ENCODE measurements around the gene CHRDL2. TPM values are rescaled to one million over a fixed set of nuclear protein-coding genes. Genes with fewer than 3 reads are reported as not detected.

The CHRDL2 gene
- total and polyA plus RNA-seq, 2 of the 13 experiments (the other 11 are each of a cell fraction or from before 2014, with no cell fraction given) = 0.04 TPM; not detected in 1

GRCh38 chr11:74726547-74727182 lies 4.6 kb downstream of the CHRDL2 start (continued):
- TF ChIP-seq, protein P1, sequence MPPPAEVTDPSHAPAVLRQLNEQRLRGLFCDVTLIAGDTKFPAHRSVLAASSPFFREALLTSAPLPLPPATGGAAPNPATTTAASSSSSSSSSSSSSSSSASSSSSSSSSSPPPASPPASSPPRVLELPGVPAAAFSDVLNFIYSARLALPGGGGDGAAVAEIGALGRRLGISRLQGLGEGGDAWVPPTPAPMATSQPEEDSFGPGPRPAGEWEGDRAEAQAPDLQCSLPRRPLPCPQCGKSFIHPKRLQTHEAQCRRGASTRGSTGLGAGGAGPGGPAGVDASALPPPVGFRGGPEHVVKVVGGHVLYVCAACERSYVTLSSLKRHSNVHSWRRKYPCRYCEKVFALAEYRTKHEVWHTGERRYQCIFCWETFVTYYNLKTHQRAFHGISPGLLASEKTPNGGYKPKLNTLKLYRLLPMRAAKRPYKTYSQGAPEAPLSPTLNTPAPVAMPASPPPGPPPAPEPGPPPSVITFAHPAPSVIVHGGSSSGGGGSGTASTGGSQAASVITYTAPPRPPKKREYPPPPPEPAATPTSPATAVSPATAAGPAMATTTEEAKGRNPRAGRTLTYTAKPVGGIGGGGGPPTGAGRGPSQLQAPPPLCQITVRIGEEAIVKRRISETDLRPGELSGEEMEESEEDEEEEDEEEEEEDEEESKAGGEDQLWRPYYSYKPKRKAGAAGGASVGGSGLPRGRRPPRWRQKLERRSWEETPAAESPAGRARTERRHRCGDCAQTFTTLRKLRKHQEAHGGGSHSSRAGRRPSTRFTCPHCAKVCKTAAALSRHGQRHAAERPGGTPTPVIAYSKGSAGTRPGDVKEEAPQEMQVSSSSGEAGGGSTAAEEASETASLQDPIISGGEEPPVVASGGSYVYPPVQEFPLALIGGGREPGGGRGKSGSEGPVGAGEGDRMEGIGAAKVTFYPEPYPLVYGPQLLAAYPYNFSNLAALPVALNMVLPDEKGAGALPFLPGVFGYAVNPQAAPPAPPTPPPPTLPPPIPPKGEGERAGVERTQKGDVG (CRISPR knock-in tag; IDR thresholded peaks at IDR 0.05; ENCODE audit: borderline replicate concordance) = no peak
- TF ChIP-seq ZNF383 (CRISPR knock-in tag; IDR thresholded peaks at IDR 0.05; ENCODE audit: borderline replicate concordance) (no peak), ZNF253 (CRISPR knock-in tag; IDR thresholded peaks at IDR 0.05; ENCODE audit: borderline replicate concordance) (no peak), SMARCE1 (IDR thresholded peaks at IDR 0.05; ENCODE audit: borderline replicate concordance) (no peak), NCOA2 (CRISPR knock-in tag; IDR thresholded peaks at IDR 0.05) (no peak), PAX8 (CRISPR knock-in tag; IDR thresholded peaks at IDR 0.05; ENCODE audit: borderline replicate concordance) (no peak), ZSCAN5A (CRISPR knock-in tag; IDR thresholded peaks at IDR 0.05; ENCODE audit: borderline replicate concordance) (no peak), ATF7 (IDR thresholded peaks at IDR 0.05) (no peak), ATF7 (CRISPR knock-in tag; IDR thresholded peaks at IDR 0.05) (no peak), NFE2 (CRISPR knock-in tag; IDR thresholded peaks at IDR 0.05) (no peak), ZFP36 (IDR thresholded peaks at IDR 0.05; ENCODE audit: borderline replicate concordance, low read depth, low read length, partially characterized antibody) (no peak), ZBTB8A (CRISPR knock-in tag; IDR thresholded peaks at IDR 0.05; ENCODE audit: borderline replicate concordance, low read depth) (no peak)
- TF ChIP-seq, protein P2, sequence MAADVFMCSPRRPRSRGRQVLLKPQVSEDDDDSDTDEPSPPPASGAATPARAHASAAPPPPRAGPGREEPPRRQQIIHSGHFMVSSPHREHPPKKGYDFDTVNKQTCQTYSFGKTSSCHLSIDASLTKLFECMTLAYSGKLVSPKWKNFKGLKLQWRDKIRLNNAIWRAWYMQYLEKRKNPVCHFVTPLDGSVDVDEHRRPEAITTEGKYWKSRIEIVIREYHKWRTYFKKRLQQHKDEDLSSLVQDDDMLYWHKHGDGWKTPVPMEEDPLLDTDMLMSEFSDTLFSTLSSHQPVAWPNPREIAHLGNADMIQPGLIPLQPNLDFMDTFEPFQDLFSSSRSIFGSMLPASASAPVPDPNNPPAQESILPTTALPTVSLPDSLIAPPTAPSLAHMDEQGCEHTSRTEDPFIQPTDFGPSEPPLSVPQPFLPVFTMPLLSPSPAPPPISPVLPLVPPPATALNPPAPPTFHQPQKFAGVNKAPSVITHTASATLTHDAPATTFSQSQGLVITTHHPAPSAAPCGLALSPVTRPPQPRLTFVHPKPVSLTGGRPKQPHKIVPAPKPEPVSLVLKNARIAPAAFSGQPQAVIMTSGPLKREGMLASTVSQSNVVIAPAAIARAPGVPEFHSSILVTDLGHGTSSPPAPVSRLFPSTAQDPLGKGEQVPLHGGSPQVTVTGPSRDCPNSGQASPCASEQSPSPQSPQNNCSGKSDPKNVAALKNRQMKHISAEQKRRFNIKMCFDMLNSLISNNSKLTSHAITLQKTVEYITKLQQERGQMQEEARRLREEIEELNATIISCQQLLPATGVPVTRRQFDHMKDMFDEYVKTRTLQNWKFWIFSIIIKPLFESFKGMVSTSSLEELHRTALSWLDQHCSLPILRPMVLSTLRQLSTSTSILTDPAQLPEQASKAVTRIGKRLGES (CRISPR knock-in tag; IDR thresholded peaks at IDR 0.05; ENCODE audit: borderline replicate concordance) = no peak
- TF ChIP-seq, protein P3, sequence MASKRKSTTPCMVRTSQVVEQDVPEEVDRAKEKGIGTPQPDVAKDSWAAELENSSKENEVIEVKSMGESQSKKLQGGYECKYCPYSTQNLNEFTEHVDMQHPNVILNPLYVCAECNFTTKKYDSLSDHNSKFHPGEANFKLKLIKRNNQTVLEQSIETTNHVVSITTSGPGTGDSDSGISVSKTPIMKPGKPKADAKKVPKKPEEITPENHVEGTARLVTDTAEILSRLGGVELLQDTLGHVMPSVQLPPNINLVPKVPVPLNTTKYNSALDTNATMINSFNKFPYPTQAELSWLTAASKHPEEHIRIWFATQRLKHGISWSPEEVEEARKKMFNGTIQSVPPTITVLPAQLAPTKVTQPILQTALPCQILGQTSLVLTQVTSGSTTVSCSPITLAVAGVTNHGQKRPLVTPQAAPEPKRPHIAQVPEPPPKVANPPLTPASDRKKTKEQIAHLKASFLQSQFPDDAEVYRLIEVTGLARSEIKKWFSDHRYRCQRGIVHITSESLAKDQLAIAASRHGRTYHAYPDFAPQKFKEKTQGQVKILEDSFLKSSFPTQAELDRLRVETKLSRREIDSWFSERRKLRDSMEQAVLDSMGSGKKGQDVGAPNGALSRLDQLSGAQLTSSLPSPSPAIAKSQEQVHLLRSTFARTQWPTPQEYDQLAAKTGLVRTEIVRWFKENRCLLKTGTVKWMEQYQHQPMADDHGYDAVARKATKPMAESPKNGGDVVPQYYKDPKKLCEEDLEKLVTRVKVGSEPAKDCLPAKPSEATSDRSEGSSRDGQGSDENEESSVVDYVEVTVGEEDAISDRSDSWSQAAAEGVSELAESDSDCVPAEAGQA (IDR thresholded peaks at IDR 0.05; ENCODE audit: low read depth) = no peak
- TF ChIP-seq, protein P3 (CRISPR knock-in tag; IDR thresholded peaks at IDR 0.05; ENCODE audit: borderline replicate concordance) = no peak
